GM19328 (cell line): ENCODE data around the gene ZNF625.
A peak's percentile ranks its signal among the peaks of the same experiment; 100 is the strongest.

Experiments used
- ATAC-seq: cut with Tn5 transposase; IDR thresholded peaks from one replicate; pipeline ENCODE4 v1.9.1; 2021; ENCODE audit warnings: mild to moderate bottlenecking, moderate library complexity; ENCODE audit not compliant: unreplicated experiment

ZNF625 gene

DNA sequence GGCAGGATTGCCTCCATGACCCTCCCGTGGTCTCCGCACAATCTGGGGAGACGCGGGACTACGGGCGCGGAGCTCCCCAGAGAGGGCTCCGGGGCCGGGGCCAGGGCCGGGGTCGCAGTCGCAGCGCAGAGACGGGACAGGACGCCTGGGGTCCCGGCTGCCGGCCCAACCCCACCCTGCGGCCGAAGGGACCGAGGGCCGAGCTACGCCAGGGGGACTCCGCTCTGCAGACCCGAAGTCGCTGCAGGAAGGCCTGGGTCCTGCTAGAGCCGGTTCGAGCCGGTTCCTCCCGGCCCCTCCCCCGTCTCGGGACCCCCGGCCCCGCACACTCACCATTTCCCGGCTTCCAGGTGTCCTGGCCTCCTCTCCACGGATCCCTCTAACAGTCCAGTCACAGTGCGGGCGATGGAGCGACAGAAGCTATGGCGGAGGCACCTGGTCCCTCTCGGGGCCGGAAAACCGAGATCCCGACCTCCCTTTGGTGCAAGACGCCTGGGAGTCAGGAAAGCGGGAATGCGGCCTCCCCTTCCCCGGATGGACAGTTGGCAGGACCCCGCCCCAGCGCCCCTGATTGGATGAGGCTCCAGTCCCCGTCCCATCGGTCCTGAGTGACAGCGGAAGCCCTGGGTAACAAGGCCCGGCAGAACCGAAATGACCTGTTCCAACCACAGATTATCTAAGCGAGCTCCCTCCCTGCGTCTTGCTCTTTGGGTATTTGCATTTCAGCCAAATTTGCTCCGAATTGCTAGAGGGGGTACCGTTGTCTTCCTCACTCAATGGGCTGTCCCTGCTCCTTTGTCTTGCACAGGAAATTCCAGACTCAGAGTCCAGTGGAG is at the start of gene ZNF625:
Gene ZNF625, minus strand, starts transcription at position 512 of the 836 bp plus-strand sequence. Its CDS starts 176 bp downstream, at position 336.
- no peak for ATAC-seq

GRCh38 chr19:12205296-12205695 is 48.8 kb upstream of the ZNF625 start:
- no peak for ATAC-seq

- no peak for ATAC-seq
Measured at GRCh38 chr19:12202250-12202649, 45.7 kb upstream of the ZNF625 start.

- ATAC-seq: no peak
Measured at GRCh38 chr19:12199757-12200419, 43.4 kb upstream of the ZNF625 start.

GRCh38 chr19:12198136-12198535 is 41.6 kb upstream of the ZNF625 start:
- no peak for ATAC-seq

DNA sequence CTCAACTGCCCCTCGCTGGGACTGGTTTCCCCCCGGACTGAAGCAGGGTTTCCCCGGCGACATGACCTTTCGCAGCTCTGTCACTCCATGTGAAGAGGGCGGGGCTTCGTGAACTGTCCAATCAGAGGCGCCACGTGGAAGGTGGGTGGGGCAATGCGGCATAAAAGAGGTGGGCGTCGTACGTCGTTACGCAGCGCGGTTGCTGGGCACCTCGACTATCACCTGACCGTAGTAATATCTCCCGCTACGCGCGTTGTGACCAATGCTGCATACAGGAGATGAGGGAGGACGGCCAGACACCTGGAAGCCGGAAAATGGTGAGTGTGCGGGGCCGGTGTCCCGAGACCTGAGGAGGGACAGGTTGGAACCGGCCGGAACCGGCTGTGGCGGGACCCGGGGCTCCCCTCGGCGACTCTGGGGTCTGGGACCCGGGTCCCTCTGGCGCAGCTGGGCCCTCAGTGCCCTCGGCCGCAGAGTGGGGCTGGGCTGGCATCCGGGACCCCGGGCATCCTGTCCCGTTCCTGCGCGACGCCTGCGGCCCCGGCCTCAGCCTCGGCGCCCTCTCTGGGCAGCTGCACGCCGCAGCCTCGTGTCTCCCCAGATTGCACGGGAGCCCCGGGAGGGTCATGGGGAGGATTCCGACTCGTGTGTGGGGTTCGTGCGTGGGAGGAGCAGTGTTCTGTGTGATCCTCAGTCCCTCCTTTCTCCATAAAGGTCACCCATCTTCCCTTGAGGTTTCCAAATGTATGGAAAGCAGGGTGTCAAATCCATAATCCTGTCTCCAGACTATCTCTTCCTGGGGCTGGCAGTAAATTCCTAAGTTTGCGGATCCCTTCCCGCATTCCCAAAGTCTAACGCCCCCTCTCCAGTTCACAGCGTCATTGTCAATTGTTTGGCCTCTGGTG is 38.5 kb upstream of the ZNF625 start:
- no peak for ATAC-seq

DNA sequence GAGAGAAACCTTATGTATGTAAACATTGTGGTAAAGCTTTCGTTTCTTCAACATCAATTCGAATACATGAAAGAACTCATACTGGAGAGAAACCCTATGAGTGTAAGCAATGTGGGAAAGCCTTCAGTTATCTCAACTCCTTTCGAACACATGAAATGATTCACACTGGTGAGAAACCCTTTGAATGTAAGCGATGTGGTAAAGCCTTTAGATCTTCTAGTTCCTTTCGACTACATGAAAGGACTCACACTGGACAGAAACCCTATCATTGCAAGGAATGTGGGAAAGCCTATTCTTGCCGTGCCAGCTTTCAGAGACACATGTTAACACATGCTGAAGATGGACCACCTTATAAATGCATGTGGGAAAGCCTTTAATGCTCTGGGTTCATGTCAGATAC is 31.1 kb upstream of the ZNF625 start:
- no peak for ATAC-seq

DNA sequence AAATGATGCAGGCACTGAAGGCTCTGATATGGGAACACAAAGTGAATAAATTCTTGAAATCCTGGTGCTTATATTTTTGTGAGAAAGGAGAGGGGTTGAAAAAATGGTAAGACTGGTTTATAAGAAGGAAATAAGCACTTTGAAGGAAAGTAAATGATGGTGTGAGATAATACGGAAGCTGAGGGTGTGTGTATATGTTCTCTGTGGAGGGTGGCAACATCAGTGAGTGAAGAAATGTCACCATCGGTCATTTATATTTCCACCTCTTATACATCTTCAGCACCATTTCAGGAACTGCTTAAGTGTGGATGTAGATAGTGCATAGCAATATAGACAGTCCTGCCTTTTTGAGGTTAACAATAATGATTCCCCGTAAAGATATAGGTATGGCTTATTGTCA is 23.8 kb upstream of the ZNF625 start:
- no peak for ATAC-seq

DNA sequence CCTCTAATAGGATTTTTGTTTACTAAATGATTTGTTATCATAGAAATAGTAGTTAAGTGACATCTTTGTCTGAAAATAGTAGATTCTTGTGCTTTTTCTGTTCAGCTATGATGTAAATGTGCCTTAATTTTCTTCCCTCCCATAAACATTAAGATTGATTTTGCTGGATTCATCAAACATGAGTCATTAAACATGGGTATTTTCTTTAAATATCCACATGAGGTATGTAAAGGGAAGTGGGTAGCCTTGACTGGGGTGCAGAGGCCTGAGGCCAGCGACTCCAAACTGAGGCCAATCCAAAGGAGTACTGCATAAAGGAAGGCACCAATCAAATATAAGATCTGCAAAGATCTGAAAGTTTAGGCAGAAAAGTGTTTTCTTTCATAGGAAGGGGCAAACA is 10.1 kb upstream of the ZNF625 start:
- ATAC-seq: no peak

DNA sequence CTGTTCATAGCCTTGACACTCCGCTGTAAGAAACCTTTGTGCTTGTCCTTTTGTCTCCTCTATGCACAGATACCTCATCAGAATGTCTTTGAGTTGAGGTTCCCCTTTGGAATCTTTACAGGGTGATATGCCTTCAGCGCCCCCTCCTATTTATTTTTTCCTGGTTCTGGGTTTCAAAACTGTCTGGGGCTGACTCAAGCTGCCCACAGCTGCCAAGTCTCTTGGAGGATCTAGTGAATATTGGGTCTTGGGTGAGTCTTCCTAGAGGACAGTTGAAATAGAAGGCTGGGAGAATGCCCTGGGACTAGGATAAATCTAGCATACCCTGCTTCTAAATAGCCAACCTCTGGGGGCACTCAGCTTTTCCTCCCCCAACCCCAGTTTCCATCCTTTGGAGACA is 7.3 kb upstream of the ZNF625 start:
- no peak for ATAC-seq

DNA sequence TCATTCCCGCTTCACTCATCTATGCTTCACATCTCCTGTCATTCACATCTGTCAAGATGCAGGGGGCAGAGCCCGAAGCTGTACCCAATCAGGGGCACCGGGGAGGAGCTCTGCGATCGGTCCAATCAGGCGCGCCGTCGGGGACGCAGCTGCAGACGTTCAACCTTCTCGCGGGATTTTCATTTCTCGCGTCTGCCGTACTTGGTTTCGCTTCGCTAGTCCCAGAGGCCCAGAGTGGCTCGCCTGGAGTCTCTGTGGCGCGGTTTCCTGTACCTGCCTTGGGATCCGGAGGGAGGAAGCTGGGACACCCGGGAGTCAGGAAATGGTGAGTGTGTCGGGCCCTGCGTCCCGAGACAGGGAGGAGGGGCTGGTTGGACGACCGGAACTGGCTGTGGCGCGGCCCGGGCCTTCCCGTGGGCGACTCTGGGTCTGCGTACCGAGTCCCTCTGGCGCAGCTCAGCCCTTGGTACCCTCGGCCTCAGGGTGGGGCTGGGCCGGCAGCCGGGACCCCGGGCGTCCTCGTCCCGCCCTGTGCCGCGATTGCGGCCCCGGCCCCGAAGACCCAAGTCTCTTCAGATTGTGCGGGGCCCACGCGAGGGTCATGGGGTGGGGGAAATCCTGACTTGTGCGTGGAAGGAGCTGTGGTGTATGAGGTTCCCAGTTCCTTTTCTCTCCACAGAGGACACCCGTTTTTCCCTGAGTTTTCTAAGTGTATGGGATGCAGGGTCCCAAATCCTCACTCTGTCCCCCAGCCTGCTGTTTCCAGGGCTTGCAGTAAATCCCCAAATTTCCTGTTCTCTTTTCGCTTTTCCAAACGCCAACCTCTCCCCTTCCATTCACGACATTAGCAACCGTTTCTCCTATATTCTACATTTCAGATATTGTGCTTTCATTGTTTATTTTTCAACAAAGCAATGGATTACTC is 6.6 kb upstream of the ZNF625 start, which contains the start of gene ZNF136:
Gene ZNF136, plus strand, starts transcription at position 215 of the 925 bp plus-strand sequence. Its CDS starts 108 bp downstream, at position 323.
- peak; percentile 96 for ATAC-seq

GRCh38 chr19:12162513-12162881 is 6.0 kb upstream of the ZNF625 start:
- no peak for ATAC-seq

- no peak for ATAC-seq
Measured at GRCh38 chr19:12159773-12160414, 3.4 kb upstream of the ZNF625 start.

DNA sequence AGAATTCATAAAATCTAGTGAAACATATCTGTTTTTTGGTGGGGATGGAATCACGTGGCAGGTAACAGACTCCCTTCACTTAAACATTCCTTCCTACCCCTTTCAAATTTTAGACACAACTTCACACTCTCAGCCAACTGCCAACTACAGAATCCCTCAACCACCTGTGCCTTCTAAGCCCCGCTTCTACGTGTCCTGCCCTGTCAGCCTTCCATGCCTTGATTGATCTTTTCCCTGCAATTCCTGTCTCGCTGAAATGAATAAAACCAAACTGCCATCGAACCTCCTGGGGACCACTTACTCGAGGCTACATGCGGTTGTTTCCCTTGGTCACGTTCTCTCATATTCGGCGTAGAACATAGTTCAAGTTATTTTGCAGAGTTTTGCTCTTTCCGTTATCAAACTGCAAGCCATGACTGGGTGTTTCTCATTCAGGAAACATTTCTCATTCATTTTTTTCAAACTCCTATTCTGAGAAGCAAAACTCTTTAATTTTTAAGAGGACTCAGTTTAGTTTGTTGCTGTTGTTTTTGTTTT is 1.1 kb downstream of the ZNF625 start:
- no peak for ATAC-seq

GRCh38 chr19:12145348-12145747 is 11.2 kb downstream of the ZNF625 start:
- ATAC-seq: no peak

- no peak for ATAC-seq
Measured at GRCh38 chr19:12141405-12141736, 15.2 kb downstream of the ZNF625 start.

DNA sequence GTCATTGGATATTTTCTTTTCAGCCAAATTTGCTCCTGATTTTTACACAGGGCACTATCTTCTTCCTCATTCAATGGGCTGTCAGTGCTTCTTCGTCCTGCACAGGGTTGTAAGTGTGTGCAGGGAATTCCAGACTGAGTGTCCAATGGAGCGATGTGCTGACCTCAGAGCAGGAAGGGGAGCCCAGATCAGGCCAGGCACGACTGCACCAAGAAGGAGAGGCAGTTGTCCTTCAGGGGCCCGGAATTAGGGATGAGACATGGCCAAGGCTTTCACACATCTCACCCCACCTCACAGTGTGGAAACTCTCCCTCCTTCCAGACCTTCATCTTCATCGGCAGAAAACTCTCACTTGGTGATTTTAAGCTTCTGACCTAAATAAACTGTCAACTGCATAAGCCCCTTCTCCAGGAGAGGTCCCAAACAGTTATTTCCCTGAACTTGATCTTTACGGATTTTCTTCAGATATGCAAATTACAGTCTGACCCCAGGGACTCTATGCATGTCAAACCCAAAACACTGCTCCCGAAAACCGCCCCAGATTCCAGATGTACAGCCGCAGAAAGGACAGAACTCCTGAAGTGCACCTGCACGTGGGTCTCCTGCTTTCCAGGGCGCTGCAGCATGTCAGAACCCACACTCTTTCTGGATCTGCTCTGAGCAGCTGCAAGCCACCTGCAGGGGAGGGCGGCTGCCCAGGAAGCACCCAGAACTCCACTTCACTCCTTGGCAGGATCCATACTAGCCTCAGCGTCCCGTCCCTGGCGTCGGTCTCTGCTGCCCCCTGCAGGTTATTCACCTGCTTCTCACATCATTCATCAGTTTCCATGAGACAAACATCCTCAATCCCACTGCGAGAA is 15.8 kb downstream of the ZNF625 start:
- no peak for ATAC-seq

- peak; percentile 77 for ATAC-seq
Measured at GRCh38 chr19:12139885-12140544, 16.5 kb downstream of the ZNF625 start, which contains the start of gene ZNF20. ZNF20 (minus strand) TSS chr19:12140350; CDS start chr19:12140182, 168 bp downstream.
